ENCODE results near the gene KRT36. TPM values are rescaled to one million over a fixed set of nuclear protein-coding genes. Genes with fewer than 3 reads are reported as not detected.

Gene KRT36
- total RNA-seq, 1 experiment from 2014 or later: not detected

DNA sequence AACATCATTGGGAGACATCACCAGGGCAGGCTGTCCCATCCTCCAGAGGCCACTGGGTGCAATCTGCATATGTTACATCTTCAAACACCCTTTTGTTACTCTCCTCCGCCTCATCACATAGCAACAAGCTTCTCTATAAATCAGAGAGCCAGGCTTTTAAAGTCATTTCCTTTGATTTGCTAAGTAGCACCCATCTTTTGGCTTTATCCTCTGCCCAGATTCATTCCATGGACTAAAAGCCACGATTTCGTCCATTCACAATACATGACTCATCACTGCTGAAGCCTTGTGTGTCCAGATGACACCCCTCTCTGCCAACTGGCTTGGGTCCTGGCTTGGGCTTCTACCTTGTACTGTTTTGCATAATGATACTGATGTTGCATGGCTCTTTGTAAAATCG, 47.0 kb downstream of the KRT36 start:
- no peaks in the 10 kb centered on the region; the same call in 1 of the 2 replicates for H3K9me3 ChIP-seq
- Mint-ChIP-seq H3K4me1 (ENCODE audit: low read depth, unreplicated experiment) (no peaks in the 10 kb centered on the region), H3K27me3 (ENCODE audit: insufficient read depth, unreplicated experiment) (no peaks in the 10 kb centered on the region), H3K4me3 (ENCODE audit: unreplicated experiment) (no peak overlapping the region), H3K27ac (ENCODE audit: unreplicated experiment) (no peak overlapping the region), H3K9me3 (ENCODE audit: unreplicated experiment) (no peaks in the 10 kb centered on the region), H3K36me3 (ENCODE audit: insufficient read depth, unreplicated experiment) (no peaks in the 10 kb centered on the region)
- DNase-seq: no peak
- no peak overlapping the region for H3K4me3 ChIP-seq (ENCODE audit: low read depth, low read length)
- CTCF ChIA-PET: no interaction called here
- no TSS peak for BruUV-seq (replicated peaks)
- no peaks in the 10 kb centered on the region for H3K4me1 ChIP-seq
- no peaks in the 10 kb centered on the region for H3K27me3 ChIP-seq (replicated peaks; ENCODE audit: control insufficient read depth, insufficient read depth, low read length)
- intact Hi-C loops (cut with micrococcal nuclease; ENCODE audit: unreplicated experiment): no loop called here
- POLR2A ChIA-PET: no interaction called here
- TF ChIP-seq, protein P1, sequence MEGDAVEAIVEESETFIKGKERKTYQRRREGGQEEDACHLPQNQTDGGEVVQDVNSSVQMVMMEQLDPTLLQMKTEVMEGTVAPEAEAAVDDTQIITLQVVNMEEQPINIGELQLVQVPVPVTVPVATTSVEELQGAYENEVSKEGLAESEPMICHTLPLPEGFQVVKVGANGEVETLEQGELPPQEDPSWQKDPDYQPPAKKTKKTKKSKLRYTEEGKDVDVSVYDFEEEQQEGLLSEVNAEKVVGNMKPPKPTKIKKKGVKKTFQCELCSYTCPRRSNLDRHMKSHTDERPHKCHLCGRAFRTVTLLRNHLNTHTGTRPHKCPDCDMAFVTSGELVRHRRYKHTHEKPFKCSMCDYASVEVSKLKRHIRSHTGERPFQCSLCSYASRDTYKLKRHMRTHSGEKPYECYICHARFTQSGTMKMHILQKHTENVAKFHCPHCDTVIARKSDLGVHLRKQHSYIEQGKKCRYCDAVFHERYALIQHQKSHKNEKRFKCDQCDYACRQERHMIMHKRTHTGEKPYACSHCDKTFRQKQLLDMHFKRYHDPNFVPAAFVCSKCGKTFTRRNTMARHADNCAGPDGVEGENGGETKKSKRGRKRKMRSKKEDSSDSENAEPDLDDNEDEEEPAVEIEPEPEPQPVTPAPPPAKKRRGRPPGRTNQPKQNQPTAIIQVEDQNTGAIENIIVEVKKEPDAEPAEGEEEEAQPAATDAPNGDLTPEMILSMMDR (IDR thresholded peaks at IDR 0.05; ENCODE audit: insufficient read depth in 1 of 2, low read depth in 1 of 2, low read length in 1 of 2, severe bottlenecking in 1 of 2, unreplicated experiment in 1 of 2): no peak
- no peaks in the 10 kb centered on the region for H3K36me3 ChIP-seq (ENCODE audit: control insufficient read depth, insufficient read depth, low read length)

GRCh38 chr17:41440531-41441033, 49.1 kb downstream of the KRT36 start, which contains the start of gene KRT38:
TSS of gene KRT38 (minus strand) at chr17:41440983. CDS start at chr17:41440921, 62 bp downstream.
- BruUV-seq (replicated peaks): no TSS peak
- ChIA-PET POLR2A (no interaction called here), CTCF (no interaction called here)
- Mint-ChIP-seq H3K36me3 (ENCODE audit: insufficient read depth, unreplicated experiment) (no peaks in the 10 kb centered on the region), H3K4me1 (ENCODE audit: low read depth, unreplicated experiment) (no peaks in the 10 kb centered on the region), H3K27me3 (ENCODE audit: insufficient read depth, unreplicated experiment) (peaks cover 3% of the 10 kb centered on the region), H3K9me3 (ENCODE audit: unreplicated experiment) (no peaks in the 10 kb centered on the region), H3K27ac (ENCODE audit: unreplicated experiment) (no peak within 1 kb of the TSS), H3K4me3 (ENCODE audit: unreplicated experiment) (no peak within 1 kb of the TSS)
- Histone ChIP-seq H3K9me3 (no peaks in the 10 kb centered on the region; the same call in 1 of the 2 replicates), H3K4me1 (no peaks in the 10 kb centered on the region), H3K27me3 (replicated peaks; ENCODE audit: control insufficient read depth, insufficient read depth, low read length) (no peaks in the 10 kb centered on the region), H3K36me3 (ENCODE audit: control insufficient read depth, insufficient read depth, low read length) (no peaks in the 10 kb centered on the region), H3K4me3 (ENCODE audit: low read depth, low read length) (no peak within 1 kb of the TSS)
- no peak for DNase-seq
- intact Hi-C loops (cut with micrococcal nuclease; ENCODE audit: unreplicated experiment): no loop called here
- TF ChIP-seq, protein P1 (IDR thresholded peaks at IDR 0.05; ENCODE audit: insufficient read depth in 1 of 2, low read depth in 1 of 2, low read length in 1 of 2, severe bottlenecking in 1 of 2, unreplicated experiment in 1 of 2): no peak

DNA sequence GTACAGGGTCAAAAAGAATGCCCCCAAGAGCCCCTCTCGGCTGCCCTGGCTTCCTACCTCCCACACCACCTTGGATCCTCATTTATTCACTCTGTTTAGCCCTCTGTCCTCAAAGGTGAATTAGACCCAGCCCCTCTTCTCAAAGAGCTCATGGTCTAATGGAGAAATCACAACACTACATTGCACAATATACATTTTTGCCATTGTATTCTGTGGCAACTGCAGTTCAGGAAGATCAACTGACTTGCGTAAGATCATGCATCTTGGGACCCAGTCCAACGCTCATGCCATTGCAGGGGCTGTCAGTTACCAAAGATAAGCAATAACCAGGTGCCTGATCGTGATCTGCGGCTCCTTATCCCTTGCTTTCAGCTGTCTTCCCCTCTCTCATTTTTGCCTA, 50.3 kb downstream of the KRT36 start:
- DNase-seq: peak in 1 of 2 experiments; percentile 22

More for the DNA sequence above, 50.3 kb downstream of the KRT36 start:
- CTCF ChIA-PET: interaction anchor here (0.6 to 1.0 kb wide), 3 partner anchors 23 to 224 kb away, joined by 3 read pairs; no protein-coding TSS in a partner anchor
- Mint-ChIP-seq H3K9me3 (ENCODE audit: unreplicated experiment) (no peaks in the 10 kb centered on the region), H3K4me3 (ENCODE audit: unreplicated experiment) (no peak overlapping the region), H3K4me1 (ENCODE audit: low read depth, unreplicated experiment) (no peaks in the 10 kb centered on the region), H3K27me3 (ENCODE audit: insufficient read depth, unreplicated experiment) (peaks cover 3% of the 10 kb centered on the region), H3K36me3 (ENCODE audit: insufficient read depth, unreplicated experiment) (no peaks in the 10 kb centered on the region), H3K27ac (ENCODE audit: unreplicated experiment) (no peak overlapping the region)
- intact Hi-C loops (cut with micrococcal nuclease; ENCODE audit: unreplicated experiment): no loop called here
- no peaks in the 10 kb centered on the region for H3K27me3 ChIP-seq (replicated peaks; ENCODE audit: control insufficient read depth, insufficient read depth, low read length)
- no TSS peak for BruUV-seq (replicated peaks)
- H3K36me3 ChIP-seq (ENCODE audit: control insufficient read depth, insufficient read depth, low read length): no peaks in the 10 kb centered on the region
- H3K4me3 ChIP-seq (ENCODE audit: low read depth, low read length): no peak overlapping the region
- no peaks in the 10 kb centered on the region for H3K9me3 ChIP-seq
- POLR2A ChIA-PET: no interaction called here
- H3K4me1 ChIP-seq: no peaks in the 10 kb centered on the region
- TF ChIP-seq, protein P1 (IDR thresholded peaks at IDR 0.05; ENCODE audit: insufficient read depth in 1 of 2, low read depth in 1 of 2, low read length in 1 of 2, severe bottlenecking in 1 of 2, unreplicated experiment in 1 of 2): no peak

Data from Caco-2 (cell line).